Progenitor cell of endocrine pancreas (in vitro differentiated cells): ENCODE measurements around the gene ZSCAN20. TPM values are rescaled to one million over a fixed set of nuclear protein-coding genes. Genes with fewer than 3 reads are reported as not detected.

ENCODE experiments used
- DNase-seq: peaks from one replicate; pipeline ENCODE4 v3.0.0; 2021; ENCODE audit warnings: low spot score; ENCODE audit not compliant: unreplicated experiment
- H3K27ac Mint-ChIP-seq: 2 replicates; pipeline ENCODE4 v1.8.0; 2021; ENCODE audit warnings: mild to moderate bottlenecking, moderate library complexity, mixed read lengths
- H3K27me3 Mint-ChIP-seq: 2 replicates; pipeline ENCODE4 v1.8.0; 2021; ENCODE audit warnings: mixed read lengths
- H3K36me3 Mint-ChIP-seq: 2 replicates; pipeline ENCODE4 v1.8.0; 2022; ENCODE audit warnings: mixed read lengths; ENCODE audit not compliant: insufficient read depth
- H3K4me1 Mint-ChIP-seq: 2 replicates; pipeline ENCODE4 v1.8.0; 2021; ENCODE audit warnings: low read depth, mixed read lengths
- H3K4me3 Mint-ChIP-seq: 2 replicates; pipeline ENCODE4 v1.8.0; 2021; ENCODE audit warnings: low read depth, mild to moderate bottlenecking, moderate library complexity, mixed read lengths
- H3K9me3 Mint-ChIP-seq: 2 replicates; pipeline ENCODE4 v1.8.0; 2021; ENCODE audit warnings: low read depth, mixed read lengths
- total RNA-seq: library from RNA; stranded (reverse); gene quantifications from 2 replicates; pipeline ENCODE4 v1.2.1, GENCODE V29; 2021
- TF ChIP-seq, protein P1 (sequence below): fragments of 200-600 bp; sonication (generic); IDR thresholded peaks from one replicate; pipeline ENCODE4 v1.5.0; 2021; ENCODE audit warnings: antibody characterized with exemption, mild to moderate bottlenecking; ENCODE audit not compliant: unreplicated experiment

ZSCAN20 gene
- total RNA-seq, 1 donor from 2014 or later = 10.5 TPM

DNA sequence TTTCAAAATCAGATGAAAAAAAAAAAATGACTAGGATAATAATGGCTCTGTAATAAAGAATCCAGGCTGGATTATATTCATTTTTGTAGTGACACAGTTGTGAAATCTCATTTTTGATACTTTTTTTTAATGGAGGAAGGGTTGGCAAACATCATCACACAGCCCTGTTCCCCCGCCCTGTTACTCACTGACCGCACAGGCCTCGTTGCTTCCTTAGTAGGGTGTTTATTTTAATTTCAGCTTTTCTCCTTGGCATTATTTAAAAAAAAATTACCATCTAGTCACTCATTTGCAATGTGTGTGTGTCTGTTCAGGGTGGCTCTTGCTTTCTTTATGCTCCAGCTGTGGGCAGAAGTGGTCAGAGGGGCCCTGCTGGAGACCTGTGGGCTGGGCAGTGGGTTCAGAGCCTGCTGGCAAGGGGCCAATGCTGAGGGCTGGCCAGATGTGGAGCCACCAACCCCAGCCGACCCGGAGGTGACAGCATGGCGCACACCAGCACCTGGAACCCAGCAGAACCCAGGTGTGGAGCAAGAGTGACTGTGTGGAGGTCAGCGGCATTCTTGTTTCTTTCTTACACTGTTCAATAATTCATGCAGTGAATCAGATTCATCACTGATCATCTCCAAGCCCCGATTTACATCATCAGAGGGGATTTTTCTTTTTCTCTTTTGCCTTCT is 44.6 kb downstream of the ZSCAN20 start:
- Mint-ChIP-seq H3K27me3 (peaks cover 2% of the 10 kb centered on the region), H3K4me3 (no peak overlapping the region), H3K9me3 (peaks cover 8% of the 10 kb centered on the region), H3K4me1 (no peaks in the 10 kb centered on the region), H3K27ac (no peak overlapping the region), H3K36me3 (no peaks in the 10 kb centered on the region)
- DNase-seq = no peak
- TF ChIP-seq, protein P1, sequence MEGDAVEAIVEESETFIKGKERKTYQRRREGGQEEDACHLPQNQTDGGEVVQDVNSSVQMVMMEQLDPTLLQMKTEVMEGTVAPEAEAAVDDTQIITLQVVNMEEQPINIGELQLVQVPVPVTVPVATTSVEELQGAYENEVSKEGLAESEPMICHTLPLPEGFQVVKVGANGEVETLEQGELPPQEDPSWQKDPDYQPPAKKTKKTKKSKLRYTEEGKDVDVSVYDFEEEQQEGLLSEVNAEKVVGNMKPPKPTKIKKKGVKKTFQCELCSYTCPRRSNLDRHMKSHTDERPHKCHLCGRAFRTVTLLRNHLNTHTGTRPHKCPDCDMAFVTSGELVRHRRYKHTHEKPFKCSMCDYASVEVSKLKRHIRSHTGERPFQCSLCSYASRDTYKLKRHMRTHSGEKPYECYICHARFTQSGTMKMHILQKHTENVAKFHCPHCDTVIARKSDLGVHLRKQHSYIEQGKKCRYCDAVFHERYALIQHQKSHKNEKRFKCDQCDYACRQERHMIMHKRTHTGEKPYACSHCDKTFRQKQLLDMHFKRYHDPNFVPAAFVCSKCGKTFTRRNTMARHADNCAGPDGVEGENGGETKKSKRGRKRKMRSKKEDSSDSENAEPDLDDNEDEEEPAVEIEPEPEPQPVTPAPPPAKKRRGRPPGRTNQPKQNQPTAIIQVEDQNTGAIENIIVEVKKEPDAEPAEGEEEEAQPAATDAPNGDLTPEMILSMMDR = no peak

DNA sequence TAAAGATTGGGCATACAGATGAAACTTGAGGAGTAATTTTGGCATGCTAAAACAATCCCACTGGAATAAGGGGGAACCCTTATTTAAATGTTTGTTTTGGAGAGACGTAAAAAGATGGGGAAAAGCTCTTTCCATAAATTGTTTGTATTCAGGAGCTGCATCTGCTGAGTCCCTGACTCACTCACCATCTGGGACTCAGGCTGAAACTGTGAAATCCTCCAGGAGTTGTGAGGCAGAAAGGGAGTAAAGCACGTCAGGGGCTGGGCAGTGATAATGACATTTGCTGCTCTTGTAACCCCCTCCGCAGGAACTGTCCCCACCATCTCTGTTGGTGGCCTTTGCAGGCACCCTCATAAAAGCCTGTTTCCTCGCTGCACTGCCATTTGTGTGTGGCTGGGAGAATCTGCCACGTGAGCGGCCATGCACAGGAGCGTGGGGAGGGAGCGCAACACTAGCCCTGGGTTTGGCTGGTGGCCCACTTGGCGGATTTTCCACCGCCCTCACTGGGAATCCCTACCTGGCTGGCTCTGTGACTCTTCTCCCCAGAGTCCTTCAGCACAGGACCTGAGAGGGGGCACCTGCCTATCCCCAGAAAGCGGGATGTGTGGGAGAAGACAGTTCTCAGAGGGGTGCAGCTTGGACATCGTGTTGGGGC is 45.3 kb downstream of the ZSCAN20 start:
- no peak overlapping the region for H3K27ac Mint-ChIP-seq
- H3K9me3 Mint-ChIP-seq = peaks cover 5% of the 10 kb centered on the region
- peaks cover 5% of the 10 kb centered on the region for H3K27me3 Mint-ChIP-seq
- H3K36me3 Mint-ChIP-seq = no peaks in the 10 kb centered on the region
- H3K4me1 Mint-ChIP-seq = no peaks in the 10 kb centered on the region
- no peak overlapping the region for H3K4me3 Mint-ChIP-seq
- TF ChIP-seq, protein P1 = no peak
- DNase-seq = no peak

GRCh38 chr1:33519240-33519884 is 46.9 kb downstream of the ZSCAN20 start:
- no peaks in the 10 kb centered on the region for H3K4me1 Mint-ChIP-seq
- no peak overlapping the region for H3K4me3 Mint-ChIP-seq
- no peaks in the 10 kb centered on the region for H3K9me3 Mint-ChIP-seq
- no peak for DNase-seq
- peaks cover 9% of the 10 kb centered on the region for H3K27me3 Mint-ChIP-seq
- no peak overlapping the region for H3K27ac Mint-ChIP-seq
- H3K36me3 Mint-ChIP-seq = no peaks in the 10 kb centered on the region
- TF ChIP-seq, protein P1 = no peak

GRCh38 chr1:33524586-33524985 is 52.1 kb downstream of the ZSCAN20 start:
- TF ChIP-seq, protein P1 = no peak
- no peaks in the 10 kb centered on the region for H3K36me3 Mint-ChIP-seq
- H3K9me3 Mint-ChIP-seq = no peaks in the 10 kb centered on the region
- H3K4me3 Mint-ChIP-seq = no peak overlapping the region
- no peaks in the 10 kb centered on the region for H3K4me1 Mint-ChIP-seq
- H3K27ac Mint-ChIP-seq = no peak overlapping the region
- H3K27me3 Mint-ChIP-seq = peaks cover 6% of the 10 kb centered on the region
- no peak for DNase-seq

GRCh38 chr1:33527934-33528333 is 55.5 kb downstream of the ZSCAN20 start:
- H3K9me3 Mint-ChIP-seq = no peaks in the 10 kb centered on the region
- H3K36me3 Mint-ChIP-seq = no peaks in the 10 kb centered on the region
- peaks cover 8% of the 10 kb centered on the region for H3K27me3 Mint-ChIP-seq
- TF ChIP-seq, protein P1 = no peak
- no peaks in the 10 kb centered on the region for H3K4me1 Mint-ChIP-seq
- H3K27ac Mint-ChIP-seq = no peak overlapping the region
- DNase-seq = no peak
- no peak overlapping the region for H3K4me3 Mint-ChIP-seq
